Pancreas (tissue), 10 donors: ENCODE measurements around the gene ACTN4. TPM values are rescaled to one million over a fixed set of nuclear protein-coding genes. Genes with fewer than 3 reads are reported as not detected.

Source experiments
- ATAC-seq, 4 donors: fragments of 200-7000 bp; cut with Tn5 transposase; one replicate each; pipeline versions ENCODE4 v1.8.0 to v1.9.1; 2020; ENCODE audit warnings: mild to moderate bottlenecking in 4 of 4, moderate library complexity in 4 of 4
- DNase-seq, 6 donors: peaks; one replicate each; pipeline ENCODE4 v3.0.0-alpha.2; 2020
- FAIRE-seq: peaks from 2 replicates; lab custom pipeline; 2012; peaks lifted over from hg19 to GRCh38; lab: Jason Lieb, UNC
- H3K27ac ChIP-seq, 4 donors: fragments of 200-600 bp; sonication (generic); 1 replicate in 3 of 4; 2 replicates in 1 of 4; pipeline versions ENCODE4 v1.5.0 to v1.8.0; 2020
- H3K27me3 ChIP-seq, 4 donors: fragments of 200-600 bp; one replicate each; pipeline ENCODE4 v1.8.0; 2021
- H3K36me3 ChIP-seq, 3 donors: fragments of 200-600 bp; sonication (generic) in 1 of 3; one replicate each; pipeline versions ENCODE4 v1.5.0 to v1.8.0; 2020 to 2021
- H3K4me1 ChIP-seq, 3 donors: fragments of 200-600 bp; one replicate each; pipeline ENCODE4 v1.8.0; 2021
- H3K4me3 ChIP-seq, 4 donors: fragments of 200-600 bp; sonication (generic) in 2 of 4; one replicate each; pipeline versions ENCODE4 v1.5.0 to v1.8.0; 2020 to 2021
- H3K9me3 ChIP-seq, 4 donors: fragments of 200-600 bp; one replicate each; pipeline ENCODE4 v1.8.0; 2021
- CTCF ChIP-seq, 4 donors: fragments of 200-600 bp; sonication (generic) in 3 of 4; IDR thresholded peaks; one replicate each; pipeline versions ENCODE4 v1.5.0 to v1.8.0; 2021; ENCODE audit warnings: antibody characterized with exemption in 4 of 4
- WGBS, 2 donors: extraction: QIAGEN DNeasy Blood & Tissue Kit; methylation state at CpG; one replicate each; pipeline ENCODE4 v1.1.7; 2013; 5-methylcytosine and 5-hydroxymethylcytosine counted together
- intact Hi-C, 3 donors: fragments of 100-400 bp; cut with DNase I; formaldehyde crosslinking; loops; one replicate each; pipeline versions ENCODE4 v1.11.1 to v1.14.2; 2022
- polyA plus RNA-seq, 2 donors: library from polyadenylated mRNA; stranded (reverse); fragments of 200-250 nt; gene quantifications; one replicate each; pipeline ENCODE4 v1.2.3, GENCODE V29; 2013
- total RNA-seq, 6 donors: library from RNA; stranded (reverse); fragmentation: NEBNext Ultra II Directional in 4 of 6; extraction: Animal tissue kit (Norgen Biotek cat#: 25700) in 4 of 6; gene quantifications; one replicate each; pipeline versions ENCODE4 v1.2.1 to v1.2.4, GENCODE V29; 2021 to 2023
- donor health status: healthy with polysubstance abuse.
- donor health status: DM: no; HTN: no; CAD: no; lungs with moderate emphysema.
- donor health status: DM: no; HTN: no; CAD: no.
- donor health status: control.
- donor health status: control.
- donor health status: Bipolar disorder and iron deficiency.
- donor health status: DM: yes; HTN: yes; CAD: no.
- donor health status: DM: no; HTN: no; CAD: no.
- donor health status: DM: no; HTN: no; CAD: no.
- donor health status: DM: yes; HTN: yes; CAD: no.

ACTN4 gene
- total and polyA plus RNA-seq, 8 donors, result 98.2 to 284 (median 187) TPM

DNA sequence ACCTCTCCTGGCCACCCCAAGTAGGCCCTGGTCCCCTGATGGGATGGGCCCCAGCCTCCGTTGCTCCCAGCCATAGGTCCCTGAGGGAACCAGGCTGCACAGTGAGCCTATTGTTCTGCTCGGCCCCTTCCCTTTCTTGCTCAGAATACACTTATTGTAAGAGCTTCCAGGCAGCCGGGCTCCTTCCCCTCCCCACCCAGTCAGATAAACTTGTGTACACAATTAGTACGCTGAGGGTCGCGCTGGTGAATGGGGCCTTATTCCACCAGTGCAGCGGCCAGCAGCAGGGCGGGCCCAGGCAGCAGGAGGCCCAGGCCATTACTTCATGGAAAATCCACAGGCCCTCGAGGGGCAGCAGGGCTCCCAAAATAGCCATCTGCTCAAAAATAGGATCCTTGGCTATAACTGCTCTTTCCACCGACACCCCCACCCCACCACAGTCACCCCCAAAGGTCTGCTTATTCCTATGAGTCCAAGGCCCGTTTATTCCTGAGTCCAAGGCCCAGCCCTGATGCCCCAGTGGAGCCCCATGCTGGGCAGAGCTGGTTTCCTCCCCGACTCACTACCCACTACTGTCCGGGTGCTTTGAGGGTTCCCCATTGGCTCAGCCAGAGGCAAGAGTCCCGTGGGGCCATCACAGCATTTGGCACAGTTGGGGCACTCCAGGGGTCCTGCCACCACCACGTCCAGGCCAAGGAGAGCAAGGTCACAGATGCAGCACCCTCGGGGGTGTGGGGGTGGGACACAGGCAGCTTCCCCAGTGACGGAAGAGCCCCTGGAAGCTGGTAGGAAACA lies 74.7 kb downstream of the ACTN4 start:
- FAIRE-seq (no peak), ATAC-seq (peak in 2 of 4 donors; percentile 39), DNase-seq (peak in 1 of 6 donors; percentile 29)
- peaks cover 9 to 85% (median 69%) of the 10 kb centered on the region in 3 donors for H3K36me3 ChIP-seq
- no peaks in the 10 kb centered on the region for H3K9me3 ChIP-seq
- peak overlapping the region; percentile 24 to 70 (median 59) for H3K27ac ChIP-seq
- no peaks in the 10 kb centered on the region for H3K27me3 ChIP-seq
- no peaks in the 10 kb centered on the region for H3K4me1 ChIP-seq
- TF ChIP-seq CTCF (IDR thresholded peaks at IDR 0.05), result no peak
- 53 to 55% methylated on average over 17 of the region's 17 CpGs for WGBS, 2 donors
- intact Hi-C loops, result no loop called here
- no peak overlapping the region for H3K4me3 ChIP-seq

- no peak for ATAC-seq
- Histone ChIP-seq H3K27ac (peak overlapping the region in 3 of 4 donors; percentile 55 to 70 (median 63)), H3K4me3 (no peak overlapping the region), H3K36me3 (peaks cover 9 to 85% (median 61%) of the 10 kb centered on the region in 3 donors), H3K4me1 (no peaks in the 10 kb centered on the region), H3K27me3 (no peaks in the 10 kb centered on the region), H3K9me3 (no peaks in the 10 kb centered on the region)
- no peak for FAIRE-seq
- DNase-seq, result no peak
- 91 to 93% methylated on average over 10 of the region's 10 CpGs for WGBS, 2 donors
- no peak for TF ChIP-seq CTCF (IDR thresholded peaks at IDR 0.05)
- intact Hi-C loops, result no loop called here
These were observed 75.6 kb downstream of the ACTN4 start for GRCh38 chr19:38722947-38723605.

DNA sequence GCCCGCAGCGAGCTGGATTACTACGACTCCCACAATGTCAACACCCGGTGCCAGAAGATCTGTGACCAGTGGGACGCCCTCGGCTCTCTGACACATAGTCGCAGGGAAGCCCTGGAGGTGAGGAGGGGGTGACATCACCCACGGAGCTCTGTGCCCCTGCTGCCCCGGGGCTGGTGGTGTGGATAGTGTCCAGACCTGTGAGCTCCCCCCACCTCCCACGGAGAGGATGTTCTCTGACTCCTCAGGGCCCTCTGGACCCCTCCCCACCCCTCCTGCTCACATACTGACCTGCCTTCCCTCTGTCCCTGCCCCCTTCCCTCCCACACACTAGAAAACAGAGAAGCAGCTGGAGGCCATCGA lies 76.1 kb downstream of the ACTN4 start:
- Histone ChIP-seq H3K4me1 (no peaks in the 10 kb centered on the region), H3K9me3 (no peaks in the 10 kb centered on the region), H3K36me3 (peaks cover 9 to 86% (median 59%) of the 10 kb centered on the region in 3 donors), H3K4me3 (no peak overlapping the region), H3K27ac (no peak overlapping the region), H3K27me3 (no peaks in the 10 kb centered on the region)
- peak in 1 of 6 donors; percentile 30 for DNase-seq
- ATAC-seq, result no peak
- no peak for TF ChIP-seq CTCF (IDR thresholded peaks at IDR 0.05)
- 73 to 82% methylated on average over 11 of the region's 11 CpGs for WGBS, 2 donors
- intact Hi-C loops, result no loop called here
- FAIRE-seq, result no peak

- Histone ChIP-seq H3K27me3 (no peaks in the 10 kb centered on the region), H3K4me3 (no peak overlapping the region), H3K36me3 (peaks cover 9 to 92% (median 59%) of the 10 kb centered on the region in 3 donors), H3K27ac (no peak overlapping the region), H3K4me1 (no peaks in the 10 kb centered on the region), H3K9me3 (no peaks in the 10 kb centered on the region)
- DNase-seq, result peak in 2 of 6 donors; percentile 46 to 58
- no peak for ATAC-seq
- intact Hi-C loops, result no loop called here
- WGBS, 2 donors, result 93 to 96% methylated on average over 41 to 42 of the region's 42 CpGs
- FAIRE-seq, result no peak
- no peak for TF ChIP-seq CTCF (IDR thresholded peaks at IDR 0.05)
These were observed 76.8 kb downstream of the ACTN4 start for GRCh38 chr19:38723990-38724854.
